ENCODE measurements around the gene P2RX7. TPM values are rescaled to one million over a fixed set of nuclear protein-coding genes. Genes with fewer than 3 reads are reported as not detected.

P2RX7 gene
- total RNA-seq, 1 experiment from 2014 or later: 1.6 TPM

GRCh38 chr12:121167951-121168350 lies 35.3 kb downstream of the P2RX7 start:
- DNase-seq (no peak), ATAC-seq (no peak)
- H3K9ac ChIP-seq (ENCODE audit: low read length): no peak overlapping the region
- no peaks in the 10 kb centered on the region for H3K9me3 ChIP-seq (ENCODE audit: low read length)
- BruUV-seq (replicated peaks): no TSS peak
- H2AFZ ChIP-seq (ENCODE audit: low read length): no peak overlapping the region
- ChIA-PET POLR2A (ENCODE audit: unreplicated experiment) (no interaction called here), CTCF (no interaction called here)
- no peak overlapping the region for H3K4me2 ChIP-seq (ENCODE audit: low read length)
- no peak overlapping the region for H3K27ac ChIP-seq (ENCODE audit: low read length)
- intact Hi-C loops (cut with micrococcal nuclease): no loop called here
- H3K9me2 ChIP-seq (replicated peaks; ENCODE audit: low read length): no peaks in the 10 kb centered on the region
- no peaks in the 10 kb centered on the region for H3F3A ChIP-seq (ENCODE audit: low read length, unreplicated experiment)
- no peaks in the 10 kb centered on the region; the same call in 1 of the 2 replicates for H3K4me1 ChIP-seq (ENCODE audit: insufficient read depth, low read length)
- no peaks in the 10 kb centered on the region for H4K20me1 ChIP-seq (ENCODE audit: low read length)
- no peaks in the 10 kb centered on the region for H3K27me3 ChIP-seq (ENCODE audit: low read length)
- no peaks in the 10 kb centered on the region for H3K36me3 ChIP-seq (ENCODE audit: low read depth, low read length)
- TF ChIP-seq EZH2 (IDR thresholded peaks at IDR 0.05; ENCODE audit: low read length, unreplicated experiment): no peak
- TF ChIP-seq EZH2phosphoT487 (IDR thresholded peaks at IDR 0.05; ENCODE audit: borderline replicate concordance, low read length): no peak
- no peak for TF ChIP-seq CTCF (conservative IDR thresholded peaks at IDR 0.05; ENCODE audit: low read depth, low read length)
- no peak overlapping the region for H3K4me3 ChIP-seq (ENCODE audit: low read length)
- H3K79me2 ChIP-seq (ENCODE audit: low read length): no peaks in the 10 kb centered on the region

GRCh38 chr12:121170151-121170550 lies 37.5 kb downstream of the P2RX7 start:
- Histone ChIP-seq H3K27me3 (ENCODE audit: low read length) (no peaks in the 10 kb centered on the region), H3K4me2 (ENCODE audit: low read length) (no peak overlapping the region), H3K9me3 (ENCODE audit: low read length) (no peaks in the 10 kb centered on the region), H3K9ac (ENCODE audit: low read length) (no peak overlapping the region), H2AFZ (ENCODE audit: low read length) (no peak overlapping the region), H3F3A (ENCODE audit: low read length, unreplicated experiment) (no peaks in the 10 kb centered on the region), H3K27ac (ENCODE audit: low read length) (no peak overlapping the region), H4K20me1 (ENCODE audit: low read length) (no peaks in the 10 kb centered on the region), H3K4me3 (ENCODE audit: low read length) (no peak overlapping the region), H3K4me1 (ENCODE audit: insufficient read depth, low read length) (no peaks in the 10 kb centered on the region; the same call in 1 of the 2 replicates), H3K79me2 (ENCODE audit: low read length) (no peaks in the 10 kb centered on the region), H3K9me2 (replicated peaks; ENCODE audit: low read length) (no peaks in the 10 kb centered on the region), H3K36me3 (ENCODE audit: low read depth, low read length) (no peaks in the 10 kb centered on the region)
- ChIA-PET POLR2A (ENCODE audit: unreplicated experiment) (no interaction called here), CTCF (no interaction called here)
- ATAC-seq (no peak), DNase-seq (no peak)
- no peak for TF ChIP-seq EZH2 (IDR thresholded peaks at IDR 0.05; ENCODE audit: low read length, unreplicated experiment)
- no peak for TF ChIP-seq EZH2phosphoT487 (IDR thresholded peaks at IDR 0.05; ENCODE audit: borderline replicate concordance, low read length)
- no peak for TF ChIP-seq CTCF (conservative IDR thresholded peaks at IDR 0.05; ENCODE audit: low read depth, low read length)
- no TSS peak for BruUV-seq (replicated peaks)
- intact Hi-C loops (cut with micrococcal nuclease): no loop called here

- Histone ChIP-seq H3K9me2 (replicated peaks; ENCODE audit: low read length) (no peaks in the 10 kb centered on the region), H3K36me3 (ENCODE audit: low read depth, low read length) (no peaks in the 10 kb centered on the region), H2AFZ (ENCODE audit: low read length) (no peak overlapping the region), H3K4me2 (ENCODE audit: low read length) (no peak overlapping the region), H3K27ac (ENCODE audit: low read length) (no peak overlapping the region), H3K4me1 (ENCODE audit: insufficient read depth, low read length) (no peaks in the 10 kb centered on the region; the same call in 1 of the 2 replicates), H3K9ac (ENCODE audit: low read length) (no peak overlapping the region), H3F3A (ENCODE audit: low read length, unreplicated experiment) (no peaks in the 10 kb centered on the region), H3K9me3 (ENCODE audit: low read length) (no peaks in the 10 kb centered on the region), H3K4me3 (ENCODE audit: low read length) (no peak overlapping the region), H3K79me2 (ENCODE audit: low read length) (no peaks in the 10 kb centered on the region), H3K27me3 (ENCODE audit: low read length) (no peaks in the 10 kb centered on the region), H4K20me1 (ENCODE audit: low read length) (no peaks in the 10 kb centered on the region)
- no TSS peak for BruUV-seq (replicated peaks)
- ATAC-seq (peak; percentile 24; the same call in 1 of the 2 replicates), DNase-seq (peak; percentile 11)
- intact Hi-C loops (cut with micrococcal nuclease): no loop called here
- CTCF ChIA-PET: no interaction called here
- TF ChIP-seq CTCF (conservative IDR thresholded peaks at IDR 0.05; ENCODE audit: low read depth, low read length) (no peak), EZH2 (IDR thresholded peaks at IDR 0.05; ENCODE audit: low read length, unreplicated experiment) (no peak)
- POLR2A ChIA-PET (ENCODE audit: unreplicated experiment): no interaction called here
Observed at GRCh38 chr12:121170611-121171260, 38.1 kb downstream of the P2RX7 start.

Measured in PC-3 (cell line).